GM12875 (cell line): ENCODE data around the gene ASPA.

ENCODE experiments used
- H3K4me3 ChIP-seq: one replicate; pipeline ENCODE4 v1.5.1; 2011; ENCODE audit warnings: low read depth, low read length, control low read depth
- TF ChIP-seq, protein P1 (sequence below): IDR thresholded peaks from 2 replicates; pipeline ENCODE4 v1.5.1; 2011; ENCODE audit warnings: low read depth, mild to moderate bottlenecking, control low read depth, inconsistent platforms, low read length, moderate library complexity, borderline replicate concordance; ENCODE audit not compliant: insufficient read depth

Gene ASPA

DNA sequence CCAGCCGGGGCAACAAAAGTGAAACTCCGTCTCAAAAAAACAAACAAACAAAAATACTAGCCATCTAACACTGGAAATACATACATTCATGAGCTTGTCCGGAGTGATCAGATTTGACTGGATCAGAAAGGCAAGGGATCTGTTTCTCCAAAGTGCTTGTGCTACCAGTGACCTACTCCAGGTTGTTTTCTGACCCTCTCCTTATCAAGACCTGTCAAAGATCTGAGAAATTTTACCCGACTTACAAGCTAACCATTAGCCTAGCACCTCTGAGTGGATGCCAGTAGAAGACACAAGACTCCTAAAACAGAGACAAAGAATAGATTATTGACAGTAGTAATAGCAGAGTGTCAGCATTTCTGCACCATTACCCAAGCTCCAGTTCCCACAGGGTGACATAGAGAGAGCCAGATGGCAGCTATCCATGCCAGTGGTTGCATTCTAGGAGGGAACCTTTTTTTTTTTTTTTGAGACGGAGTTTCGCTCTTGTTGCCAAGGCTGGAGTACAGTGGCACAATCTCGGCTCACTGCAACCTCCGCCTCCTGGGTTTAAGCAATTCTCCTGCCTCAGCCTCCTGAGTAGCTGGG, 9.8 kb downstream of the ASPA start:
- TF ChIP-seq, protein P1, sequence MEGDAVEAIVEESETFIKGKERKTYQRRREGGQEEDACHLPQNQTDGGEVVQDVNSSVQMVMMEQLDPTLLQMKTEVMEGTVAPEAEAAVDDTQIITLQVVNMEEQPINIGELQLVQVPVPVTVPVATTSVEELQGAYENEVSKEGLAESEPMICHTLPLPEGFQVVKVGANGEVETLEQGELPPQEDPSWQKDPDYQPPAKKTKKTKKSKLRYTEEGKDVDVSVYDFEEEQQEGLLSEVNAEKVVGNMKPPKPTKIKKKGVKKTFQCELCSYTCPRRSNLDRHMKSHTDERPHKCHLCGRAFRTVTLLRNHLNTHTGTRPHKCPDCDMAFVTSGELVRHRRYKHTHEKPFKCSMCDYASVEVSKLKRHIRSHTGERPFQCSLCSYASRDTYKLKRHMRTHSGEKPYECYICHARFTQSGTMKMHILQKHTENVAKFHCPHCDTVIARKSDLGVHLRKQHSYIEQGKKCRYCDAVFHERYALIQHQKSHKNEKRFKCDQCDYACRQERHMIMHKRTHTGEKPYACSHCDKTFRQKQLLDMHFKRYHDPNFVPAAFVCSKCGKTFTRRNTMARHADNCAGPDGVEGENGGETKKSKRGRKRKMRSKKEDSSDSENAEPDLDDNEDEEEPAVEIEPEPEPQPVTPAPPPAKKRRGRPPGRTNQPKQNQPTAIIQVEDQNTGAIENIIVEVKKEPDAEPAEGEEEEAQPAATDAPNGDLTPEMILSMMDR, result no peak
- no peak overlapping the region for H3K4me3 ChIP-seq

DNA sequence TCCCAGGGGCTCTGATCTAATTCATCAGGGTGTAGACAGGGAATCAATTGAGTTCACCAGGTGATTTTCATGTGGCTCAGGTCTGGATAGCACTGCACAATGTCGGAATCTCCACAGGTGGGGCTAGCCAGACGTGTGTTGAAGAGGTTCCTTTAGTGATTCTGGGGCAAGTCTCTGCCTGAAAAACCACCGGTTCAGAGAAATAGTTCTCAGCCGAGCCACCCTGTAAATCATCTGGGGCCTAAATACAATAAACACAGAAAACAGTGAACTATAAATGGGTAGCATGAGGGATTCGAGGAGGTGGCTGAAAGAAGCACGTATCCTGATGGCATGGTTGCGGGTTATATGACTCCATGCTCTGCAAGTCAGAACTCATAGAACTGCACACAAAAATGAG, 21.3 kb downstream of the ASPA start:
- TF ChIP-seq, protein P1, result no peak
- no peak overlapping the region for H3K4me3 ChIP-seq

DNA sequence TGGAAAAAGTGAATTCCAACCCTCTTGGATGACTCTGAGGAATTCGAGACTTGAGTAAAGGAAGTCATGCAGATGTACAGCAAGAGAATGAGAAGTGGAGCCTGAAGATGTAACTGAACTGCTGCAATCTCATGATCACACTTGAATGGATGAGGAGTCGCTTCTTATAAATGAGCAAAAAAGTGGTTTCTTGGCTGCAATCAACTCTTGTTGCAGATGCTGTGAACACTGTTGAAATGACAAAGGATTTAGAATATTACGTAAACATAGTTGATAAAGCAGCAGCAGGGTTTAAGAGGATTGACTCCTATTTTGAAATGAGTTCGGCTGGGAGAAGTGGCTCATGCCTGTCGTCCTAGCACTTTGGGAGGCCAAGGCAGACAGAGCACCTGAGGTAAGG, 25.5 kb downstream of the ASPA start:
- TF ChIP-seq, protein P1, result no peak
- no peak overlapping the region for H3K4me3 ChIP-seq

DNA sequence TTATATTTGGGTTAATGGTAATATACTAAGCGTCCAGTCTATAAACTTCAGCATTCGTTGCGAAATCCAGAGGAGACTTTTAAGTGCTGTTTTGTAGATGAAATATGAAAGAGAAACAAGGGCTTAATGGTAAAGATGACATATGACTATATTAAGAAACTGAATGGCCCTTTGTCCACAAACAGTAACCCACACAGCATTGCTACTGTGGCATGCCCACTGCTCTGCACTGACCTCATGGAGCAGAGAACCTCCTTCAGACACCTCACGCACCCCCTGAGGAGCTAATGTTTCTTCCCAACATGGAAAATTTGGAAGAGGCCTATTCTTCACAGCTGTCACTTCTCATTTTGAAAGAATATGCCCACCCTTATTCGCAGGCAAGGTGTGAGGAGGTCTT, 26.7 kb downstream of the ASPA start:
- H3K4me3 ChIP-seq, result no peak overlapping the region
- TF ChIP-seq, protein P1, result no peak

DNA sequence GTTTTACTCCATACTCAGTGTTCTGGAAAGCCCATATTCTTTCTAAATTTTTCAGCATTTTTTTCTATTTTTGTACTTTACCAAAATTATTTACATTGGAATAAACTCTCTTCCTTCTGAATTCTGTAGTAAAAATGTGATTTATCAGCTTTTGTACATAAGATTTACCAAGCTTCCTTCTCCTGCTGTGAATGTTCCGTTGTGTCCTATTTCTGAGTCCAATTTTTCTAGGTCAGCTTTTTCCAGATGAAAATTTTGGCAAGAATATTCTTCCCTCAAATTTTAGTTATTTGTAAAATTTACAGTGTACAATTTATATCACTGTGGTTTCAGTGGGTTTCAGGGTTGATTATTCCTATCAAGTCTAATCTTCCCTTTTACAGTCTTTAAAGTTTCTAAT, 27.5 kb downstream of the ASPA start:
- TF ChIP-seq, protein P1, result no peak

DNA sequence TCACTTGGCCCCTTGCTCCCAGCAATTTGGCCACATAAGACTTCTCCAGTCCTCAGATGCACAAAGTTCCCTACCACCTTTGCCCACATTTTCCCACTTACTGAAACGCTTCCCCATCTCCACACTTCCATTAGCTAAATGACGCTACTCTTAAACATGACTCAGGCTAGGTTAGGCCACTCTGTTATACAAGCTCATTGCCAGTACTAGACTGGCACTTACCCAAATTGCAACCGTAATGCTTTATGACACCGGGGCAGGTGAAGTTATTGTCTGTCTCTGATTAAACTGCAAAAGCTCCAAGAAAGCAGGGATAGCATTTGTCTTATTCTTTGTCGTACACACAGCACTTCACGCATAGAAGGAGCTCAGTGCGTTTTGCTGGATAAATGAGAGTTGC, 29.2 kb downstream of the ASPA start:
- TF ChIP-seq, protein P1, result no peak

More for the DNA sequence above, 27.5 kb downstream of the ASPA start:
- no peak overlapping the region for H3K4me3 ChIP-seq

DNA sequence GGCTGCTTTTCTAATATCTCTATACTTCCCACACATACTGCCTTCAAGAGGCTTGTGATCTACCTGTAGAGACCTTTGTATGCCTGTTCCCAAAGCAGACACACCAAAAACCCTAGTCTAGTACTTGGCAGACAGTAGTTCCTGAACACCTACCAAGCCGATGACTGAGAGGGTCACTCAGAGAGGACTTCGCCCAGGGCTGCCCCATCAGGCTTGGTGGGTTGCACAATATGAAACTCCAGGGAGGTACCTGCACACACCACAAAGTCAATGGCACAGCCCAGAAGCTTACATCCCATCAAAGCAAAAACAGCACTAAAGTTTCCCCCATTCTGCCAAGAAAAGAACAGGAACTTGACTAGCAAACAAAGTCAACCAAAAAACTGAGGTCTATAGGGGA, 30.3 kb downstream of the ASPA start:
- TF ChIP-seq, protein P1, result no peak
- H3K4me3 ChIP-seq, result no peak overlapping the region

More for the DNA sequence above, 29.2 kb downstream of the ASPA start:
- H3K4me3 ChIP-seq, result no peak overlapping the region
